Erythroblast (primary cell): ENCODE measurements around the gene LIN9.

Experiments
- GATA1 ChIP-seq: IDR thresholded peaks from 2 replicates; pipeline ENCODE4 v1.6.1; 2011; ENCODE audit warnings: low read depth, mild to moderate bottlenecking, control low read depth, low read length, moderate library complexity
- POLR2A ChIP-seq: IDR thresholded peaks from 2 replicates; pipeline ENCODE4 v1.6.1; 2011; ENCODE audit warnings: mild to moderate bottlenecking, low read length

DNA sequence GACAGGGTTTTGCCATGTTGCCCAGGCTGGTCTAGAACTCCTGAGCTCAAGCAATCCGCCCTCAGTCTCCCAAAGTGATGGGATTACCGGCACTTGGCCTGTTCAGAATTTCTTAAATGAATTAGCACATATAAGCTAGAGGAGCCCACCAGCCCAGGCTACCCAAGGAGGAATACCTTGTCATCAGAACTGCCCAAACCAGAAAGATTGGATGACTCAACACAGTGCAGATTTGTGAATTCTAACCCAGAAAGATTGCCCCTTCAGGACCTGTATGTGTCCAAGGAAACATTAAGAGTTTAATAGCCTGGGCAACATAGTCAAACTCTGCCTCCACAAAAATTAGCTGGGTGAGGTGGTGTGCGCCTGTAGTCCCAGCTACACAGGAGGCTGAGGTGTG, 14.0 kb upstream of the LIN9 start:
- TF ChIP-seq POLR2A (no peak), GATA1 (no peak)
